Bronchial epithelial cell (primary cell): ENCODE measurements around the gene SPART. TPM values are rescaled to one million over a fixed set of nuclear protein-coding genes. Genes with fewer than 3 reads are reported as not detected.

ENCODE experiments used
- DNase-seq: peaks from one replicate; pipeline ENCODE4 v3.0.0-alpha.2; 2010; ENCODE audit warnings: low read depth
- FAIRE-seq: peaks from 2 replicates; lab custom pipeline; 2011; peaks lifted over from hg19 to GRCh38; lab: Jason Lieb, UNC
- H3K27me3 ChIP-seq: 2 replicates; pipeline ENCODE4 v1.5.1; 2011; ENCODE audit warnings: low read length; ENCODE audit not compliant: control insufficient read depth, insufficient read depth
- H3K36me3 ChIP-seq: 2 replicates; pipeline ENCODE4 v1.5.1; 2011; ENCODE audit warnings: low read length; ENCODE audit not compliant: control insufficient read depth, insufficient read depth
- H3K4me3 ChIP-seq: 2 replicates; pipeline ENCODE4 v1.5.1; 2011; ENCODE audit warnings: mild to moderate bottlenecking, low read depth, low read length, control low read depth
- total RNA-seq: library from RNA; depleted of rRNA; stranded (reverse); fragments of >200 nt; gene quantifications from 2 replicates; pipeline ENCODE4 v1.2.1, GENCODE V29; 2014
- TF ChIP-seq, protein P1 (sequence below): IDR thresholded peaks from 2 replicates; pipeline ENCODE4 v1.5.1; 2011; ENCODE audit warnings: mild to moderate bottlenecking, moderate library complexity, low read length, control low read depth, inconsistent platforms; ENCODE audit not compliant: insufficient read depth, severe bottlenecking

Gene SPART
- total RNA-seq, 1 donor from 2014 or later = 62.1 TPM

DNA sequence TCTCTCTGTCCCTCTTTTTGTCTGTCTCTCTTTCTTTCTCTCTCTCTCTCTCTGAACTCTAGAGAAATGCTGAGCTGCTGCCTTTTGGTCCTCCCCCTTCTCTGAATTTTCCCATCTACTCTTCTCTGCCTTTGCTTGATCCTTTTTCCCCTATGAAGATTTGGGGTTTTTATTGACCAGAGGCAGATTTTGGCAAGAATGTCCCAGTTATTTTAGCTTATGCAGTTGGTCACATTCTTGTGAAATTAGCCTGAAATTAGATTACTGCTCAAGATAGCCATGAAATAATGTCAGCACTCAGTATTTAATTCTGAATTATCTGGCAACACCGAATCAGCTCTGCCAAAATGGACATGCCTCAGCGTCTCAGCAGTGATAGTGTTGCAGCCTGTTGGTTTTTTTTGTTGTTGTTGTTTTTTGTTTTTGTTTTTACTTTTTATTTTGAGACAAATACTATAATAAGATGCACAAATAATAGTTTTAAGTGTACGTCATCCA is 17.2 kb upstream of the SPART start:
- Histone ChIP-seq H3K27me3 (no peaks in the 10 kb centered on the region), H3K36me3 (no peaks in the 10 kb centered on the region), H3K4me3 (no peak overlapping the region)
- no peak for FAIRE-seq
- DNase-seq = no peak
- TF ChIP-seq, protein P1, sequence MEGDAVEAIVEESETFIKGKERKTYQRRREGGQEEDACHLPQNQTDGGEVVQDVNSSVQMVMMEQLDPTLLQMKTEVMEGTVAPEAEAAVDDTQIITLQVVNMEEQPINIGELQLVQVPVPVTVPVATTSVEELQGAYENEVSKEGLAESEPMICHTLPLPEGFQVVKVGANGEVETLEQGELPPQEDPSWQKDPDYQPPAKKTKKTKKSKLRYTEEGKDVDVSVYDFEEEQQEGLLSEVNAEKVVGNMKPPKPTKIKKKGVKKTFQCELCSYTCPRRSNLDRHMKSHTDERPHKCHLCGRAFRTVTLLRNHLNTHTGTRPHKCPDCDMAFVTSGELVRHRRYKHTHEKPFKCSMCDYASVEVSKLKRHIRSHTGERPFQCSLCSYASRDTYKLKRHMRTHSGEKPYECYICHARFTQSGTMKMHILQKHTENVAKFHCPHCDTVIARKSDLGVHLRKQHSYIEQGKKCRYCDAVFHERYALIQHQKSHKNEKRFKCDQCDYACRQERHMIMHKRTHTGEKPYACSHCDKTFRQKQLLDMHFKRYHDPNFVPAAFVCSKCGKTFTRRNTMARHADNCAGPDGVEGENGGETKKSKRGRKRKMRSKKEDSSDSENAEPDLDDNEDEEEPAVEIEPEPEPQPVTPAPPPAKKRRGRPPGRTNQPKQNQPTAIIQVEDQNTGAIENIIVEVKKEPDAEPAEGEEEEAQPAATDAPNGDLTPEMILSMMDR = no peak

DNA sequence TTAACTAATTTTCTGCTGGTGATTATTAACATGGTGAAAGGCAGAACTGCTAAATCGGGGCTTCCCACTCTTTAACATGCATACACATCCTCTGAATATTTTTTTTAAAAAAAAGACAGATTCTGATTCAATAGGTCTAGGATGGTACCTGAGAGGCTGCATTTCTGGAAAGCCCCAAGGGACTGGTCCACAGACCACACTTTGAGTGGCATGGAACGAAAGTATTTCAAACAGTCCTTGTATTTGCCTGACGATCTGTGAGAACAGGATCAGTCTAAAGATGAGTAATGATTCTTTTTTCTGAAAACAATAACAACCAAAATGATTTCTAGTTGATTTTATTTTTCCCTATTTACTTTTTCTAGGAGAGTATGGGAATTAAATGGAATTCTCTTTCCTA is 16.7 kb upstream of the SPART start:
- TF ChIP-seq, protein P1 = no peak
- Histone ChIP-seq H3K36me3 (no peaks in the 10 kb centered on the region), H3K4me3 (no peak overlapping the region), H3K27me3 (no peaks in the 10 kb centered on the region)
- FAIRE-seq (no peak), DNase-seq (no peak)

- no peaks in the 10 kb centered on the region for H3K27me3 ChIP-seq
- DNase-seq = peak; percentile 95
- no peak overlapping the region for H3K4me3 ChIP-seq
- no peaks in the 10 kb centered on the region for H3K36me3 ChIP-seq
- FAIRE-seq = peak; percentile 36
- TF ChIP-seq, protein P1 = no peak
Measured at GRCh38 chr13:36362251-36362650, 16.1 kb upstream of the SPART start.

GRCh38 chr13:36360903-36361302 is 14.7 kb upstream of the SPART start:
- FAIRE-seq = no peak
- no peaks in the 10 kb centered on the region for H3K36me3 ChIP-seq
- TF ChIP-seq, protein P1 = no peak

GRCh38 chr13:36359301-36359950 is 13.2 kb upstream of the SPART start:
- TF ChIP-seq, protein P1 = no peak
- H3K4me3 ChIP-seq = no peak overlapping the region
- H3K27me3 ChIP-seq = no peaks in the 10 kb centered on the region
- DNase-seq (no peak), FAIRE-seq (no peak)
- H3K36me3 ChIP-seq = no peaks in the 10 kb centered on the region

More at GRCh38 chr13:36360903-36361302, 14.7 kb upstream of the SPART start:
- H3K4me3 ChIP-seq = no peak overlapping the region
- DNase-seq = no peak
- H3K27me3 ChIP-seq = no peaks in the 10 kb centered on the region
